Gastroesophageal sphincter (tissue), 4 donors: ENCODE measurements around the gene MRGPRG. TPM values are rescaled to one million over a fixed set of nuclear protein-coding genes. Genes with fewer than 3 reads are reported as not detected.

Source experiments
- ATAC-seq: fragments of 150-250 bp; one replicate; pipeline ENCODE4 v1.9.1; 2016; ENCODE audit warnings: mild to moderate bottlenecking, moderate library complexity
- H3K27ac ChIP-seq, 4 donors: fragments of 200-600 bp; sonication (generic) in 3 of 4; 1 replicate in 3 of 4; 2 replicates in 1 of 4; pipeline ENCODE4 v1.5.1; 2016 to 2019
- H3K27me3 ChIP-seq: fragments of 200-600 bp; sonication (generic); one replicate; pipeline ENCODE4 v1.5.1; 2019
- H3K36me3 ChIP-seq, 2 donors: fragments of 200-600 bp; sonication (generic); one replicate each; pipeline ENCODE4 v1.5.1; 2019; ENCODE audit warnings: control low read depth in 1 of 2
- H3K4me1 ChIP-seq, 3 donors: fragments of 200-600 bp; sonication (generic); 1 replicate in 2 of 3; 2 replicates in 1 of 3; pipeline ENCODE4 v1.5.1; 2016 to 2019; ENCODE audit warnings: control low read depth in 2 of 3
- H3K4me3 ChIP-seq, 2 donors: fragments of 200-600 bp; sonication (generic); one replicate each; pipeline ENCODE4 v1.5.1; 2019; ENCODE audit warnings: mild to moderate bottlenecking in 1 of 2, moderate library complexity in 1 of 2
- H3K9me3 ChIP-seq, 3 donors: fragments of 200-600 bp; sonication (generic); one replicate each; pipeline ENCODE4 v1.5.1; 2017 to 2019; ENCODE audit warnings: control low read depth in 2 of 3
- CTCF ChIP-seq, 4 experiments: fragments of 200-600 bp in 2 of 4; fragments of 450-650 bp in 2 of 4; sonication (generic) in 1 of 4; IDR thresholded peaks; one replicate each; pipeline ENCODE4 v1.5.1; 2017 to 2019; ENCODE audit warnings: antibody characterized with exemption in 4 of 4, mild to moderate bottlenecking in 2 of 4, moderate library complexity in 2 of 4
- EP300 ChIP-seq: sonication (generic); formaldehyde crosslinking; IDR thresholded peaks from one replicate; pipeline ENCODE4 v1.6.1; 2017; ENCODE audit warnings: antibody characterized with exemption, mild to moderate bottlenecking
- POLR2A ChIP-seq, 2 donors: fragments of 450-650 bp; IDR thresholded peaks; one replicate each; pipeline ENCODE4 v1.6.1; 2017; ENCODE audit warnings: antibody characterized with exemption in 2 of 2, mild to moderate bottlenecking in 2 of 2, moderate library complexity in 1 of 2
- POLR2AphosphoS5 ChIP-seq: sonication (generic); formaldehyde crosslinking; IDR thresholded peaks from one replicate; pipeline ENCODE4 v1.6.1; 2017; ENCODE audit warnings: antibody characterized with exemption
- WGBS, 2 donors: methylation state at CpG; one replicate each; pipeline ENCODE4 v1.1.5; 2018; ENCODE audit warnings: low coverage in 1 of 2; 5-methylcytosine and 5-hydroxymethylcytosine counted together
- total RNA-seq, 4 donors: library from RNA; depleted of rRNA; stranded (reverse); fragments of >200 nt; gene quantifications; one replicate each; pipeline ENCODE4 v1.1.0, GENCODE V29; 2016

Gene MRGPRG
- total RNA-seq, 4 donors from 2014 or later = not detected

- Histone ChIP-seq H3K9me3 (no peaks in the 10 kb centered on the region), H3K4me1 (no peaks in the 10 kb centered on the region), H3K27ac (no peak overlapping the region), H3K36me3 (no peaks in the 10 kb centered on the region), H3K4me3 (no peak overlapping the region), H3K27me3 (peaks cover 7% of the 10 kb centered on the region)
- WGBS, 2 donors = 78 to 87% methylated on average over 6 to 14 of the region's 17 CpGs
- ATAC-seq = no peak
- TF ChIP-seq POLR2A (IDR thresholded peaks at IDR 0.05) (no peak), EP300 (no peak), CTCF (IDR thresholded peaks at IDR 0.05) (no peak), POLR2AphosphoS5 (no peak)
Observed at GRCh38 chr11:3188496-3189195, 30.0 kb downstream of the MRGPRG start.

- Histone ChIP-seq H3K4me1 (no peaks in the 10 kb centered on the region), H3K4me3 (no peak overlapping the region), H3K27me3 (peaks cover 7% of the 10 kb centered on the region), H3K27ac (no peak overlapping the region), H3K9me3 (no peaks in the 10 kb centered on the region), H3K36me3 (no peaks in the 10 kb centered on the region)
- no peak for TF ChIP-seq CTCF (IDR thresholded peaks at IDR 0.05)
- no peak for TF ChIP-seq POLR2AphosphoS5
- no peak for TF ChIP-seq EP300
- no peak for TF ChIP-seq POLR2A (IDR thresholded peaks at IDR 0.05)
- 72% methylated on average over 6 of the region's 11 CpGs; no CpG with 5 or more reads in 1 of the 2 donors for WGBS, 2 donors
- ATAC-seq = no peak
Observed at GRCh38 chr11:3186166-3186953, 32.3 kb downstream of the MRGPRG start.

- 77 to 80% methylated on average over 1 to 10 of the region's 11 CpGs for WGBS, 2 donors
- no peak overlapping the region for H3K27ac ChIP-seq
- no peaks in the 10 kb centered on the region for H3K4me1 ChIP-seq
- H3K36me3 ChIP-seq = no peaks in the 10 kb centered on the region
- TF ChIP-seq CTCF (IDR thresholded peaks at IDR 0.05) (no peak), POLR2AphosphoS5 (no peak), EP300 (no peak), POLR2A (IDR thresholded peaks at IDR 0.05) (no peak)
- H3K9me3 ChIP-seq = no peaks in the 10 kb centered on the region
- H3K4me3 ChIP-seq = no peak overlapping the region
- no peak for ATAC-seq
- H3K27me3 ChIP-seq = peaks cover 7% of the 10 kb centered on the region
Observed at GRCh38 chr11:3184732-3185347, 33.8 kb downstream of the MRGPRG start.

- H3K27me3 ChIP-seq = peaks cover 3% of the 10 kb centered on the region
- H3K4me3 ChIP-seq = no peak overlapping the region
- no CpG with 5 or more reads among the region's 6 CpGs for WGBS, 2 donors
- no peak for ATAC-seq
- no peak overlapping the region for H3K27ac ChIP-seq
- no peaks in the 10 kb centered on the region for H3K9me3 ChIP-seq
- no peaks in the 10 kb centered on the region for H3K4me1 ChIP-seq
- TF ChIP-seq POLR2A (IDR thresholded peaks at IDR 0.05) = no peak
- TF ChIP-seq CTCF (IDR thresholded peaks at IDR 0.05) = no peak
- no peak for TF ChIP-seq EP300
- no peak for TF ChIP-seq POLR2AphosphoS5
- no peaks in the 10 kb centered on the region for H3K36me3 ChIP-seq
Observed at GRCh38 chr11:3183523-3183922, 35.1 kb downstream of the MRGPRG start.
